GM21367 (cell line): Measurements from ENCODE around the gene GNA12.
"Not testable (repeated sequence)": the region's sequence is repeated elsewhere in the genome, so short reads cannot be mapped to it uniquely, and the experiment has no call there.

Experiments used
- ATAC-seq: cut with Tn5 transposase; IDR thresholded peaks from one replicate; pipeline ENCODE4 v1.9.1; 2021; ENCODE audit not compliant: unreplicated experiment

The GNA12 gene

DNA sequence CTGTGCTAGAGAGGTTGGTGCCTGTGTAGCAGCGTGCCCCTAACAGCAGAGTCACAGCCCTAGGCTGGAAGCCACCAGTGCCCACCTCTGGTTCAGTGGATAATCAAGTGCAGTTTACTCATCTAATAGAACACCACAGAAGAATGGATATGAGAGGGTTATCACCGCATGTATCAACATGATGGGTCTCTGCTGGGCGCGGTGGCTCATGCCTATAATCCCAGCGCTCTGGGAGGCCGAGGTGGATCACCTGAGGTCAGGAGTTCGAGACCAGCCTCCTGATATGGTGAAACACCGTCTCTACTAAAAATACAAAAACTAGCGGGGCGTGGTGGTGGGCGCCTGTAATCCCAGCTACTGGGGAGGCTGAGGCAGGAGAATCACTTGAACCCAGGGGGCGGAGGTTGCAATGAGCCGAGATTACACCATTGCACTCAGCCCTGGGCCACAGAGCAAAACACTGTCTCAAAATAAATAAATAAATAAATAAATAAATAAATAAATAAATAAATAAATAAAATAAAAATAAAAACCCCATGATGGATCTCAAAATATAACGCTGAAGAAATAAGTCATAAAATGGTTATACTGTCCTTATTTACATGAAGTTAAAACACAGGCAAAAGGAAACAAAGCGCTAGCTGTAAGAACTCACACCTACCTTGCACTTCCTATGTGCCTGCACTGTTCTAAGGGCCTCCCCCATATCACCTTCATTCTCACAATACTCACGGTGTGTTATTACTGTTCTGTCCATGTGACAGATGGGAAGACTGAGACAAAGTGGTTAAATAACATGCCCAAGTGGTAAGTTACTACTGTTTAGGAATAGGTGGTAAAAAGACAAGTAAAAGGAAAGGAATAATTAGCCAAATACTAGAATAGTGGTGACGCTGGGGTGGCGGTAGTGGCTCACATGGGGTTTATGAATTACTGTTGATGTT, 85.2 kb downstream of the GNA12 start:
- no peak for ATAC-seq

DNA sequence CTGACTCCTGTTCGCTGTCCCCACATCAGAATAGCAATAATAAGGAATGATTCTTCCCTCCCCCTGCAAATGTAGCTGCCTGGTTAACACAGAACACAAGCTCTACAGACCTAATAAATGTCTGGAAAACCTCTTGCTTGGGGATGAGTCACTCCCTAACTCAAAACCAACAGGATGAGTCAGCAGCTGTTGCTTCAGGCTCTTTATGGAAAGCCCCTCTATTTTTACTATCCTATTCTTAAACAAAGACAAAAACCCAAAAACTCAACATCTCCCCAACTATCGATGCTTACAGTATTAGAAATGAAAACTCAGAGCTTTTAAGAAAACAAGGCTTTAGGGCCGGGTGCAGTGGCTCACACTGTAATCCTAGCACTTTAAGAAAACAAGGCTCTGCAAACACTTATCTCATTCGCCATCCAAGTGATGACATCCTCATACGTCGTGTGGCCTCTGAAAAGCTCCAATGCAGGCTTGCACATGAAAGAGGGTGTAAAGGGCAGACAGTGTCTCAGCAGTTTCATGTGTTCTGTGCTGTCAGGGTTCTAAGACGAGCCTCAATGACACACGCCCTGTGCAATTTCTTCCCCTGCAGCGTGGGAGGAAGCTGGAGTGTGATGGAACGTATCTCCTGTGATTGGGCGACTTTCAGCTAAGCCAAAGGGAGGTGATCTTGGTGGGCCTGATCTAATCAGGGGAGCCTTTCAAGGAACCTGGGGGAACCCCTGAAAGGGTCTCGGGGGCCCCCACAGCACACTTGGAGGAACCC, 86.0 kb downstream of the GNA12 start:
- peak; percentile 67 for ATAC-seq

DNA sequence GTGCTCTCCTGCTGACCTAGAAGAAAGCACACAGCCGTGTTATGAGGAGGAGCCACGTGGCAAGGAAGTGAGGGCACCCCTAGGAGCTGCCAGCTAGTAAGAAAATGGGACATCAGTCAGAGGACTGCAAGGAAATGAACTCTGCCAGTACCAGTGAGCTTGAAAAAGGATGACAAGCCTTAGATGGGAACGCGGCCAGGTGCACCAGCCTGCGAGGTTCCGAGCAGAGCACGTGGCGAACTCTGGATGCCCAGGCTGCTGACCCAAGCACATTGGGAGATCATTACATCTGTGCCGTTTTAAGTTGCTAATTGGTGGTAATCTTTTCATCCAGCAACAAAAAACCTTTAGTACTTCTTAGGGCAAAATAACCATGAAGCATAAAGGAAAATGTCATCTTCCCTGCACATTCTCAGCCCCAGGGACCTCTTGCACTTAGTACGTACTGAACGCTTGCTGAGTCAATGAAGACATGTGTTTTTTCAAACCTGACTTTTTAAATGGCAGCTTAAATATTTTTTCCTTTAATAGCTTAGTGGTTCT, 86.7 kb downstream of the GNA12 start:
- no peak for ATAC-seq

DNA sequence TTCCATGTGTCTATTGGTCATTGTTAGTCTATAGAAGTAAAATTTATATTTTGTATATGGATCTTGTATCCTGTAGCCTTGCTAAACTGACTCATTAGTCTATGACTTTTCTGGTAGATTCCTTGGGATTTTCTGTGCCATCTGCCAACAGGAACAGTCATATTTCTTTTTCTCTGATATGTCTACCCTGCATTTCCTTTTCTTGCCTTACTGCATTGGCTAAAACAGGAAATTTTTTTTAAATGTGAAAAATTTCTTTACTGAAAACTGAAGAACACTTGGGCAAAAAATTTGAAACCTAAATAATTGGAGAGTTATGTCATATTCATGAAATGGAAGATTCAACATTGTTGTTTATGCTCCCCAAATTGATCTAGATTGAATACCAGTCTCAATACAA, 88.6 kb downstream of the GNA12 start:
- no peak for ATAC-seq

DNA sequence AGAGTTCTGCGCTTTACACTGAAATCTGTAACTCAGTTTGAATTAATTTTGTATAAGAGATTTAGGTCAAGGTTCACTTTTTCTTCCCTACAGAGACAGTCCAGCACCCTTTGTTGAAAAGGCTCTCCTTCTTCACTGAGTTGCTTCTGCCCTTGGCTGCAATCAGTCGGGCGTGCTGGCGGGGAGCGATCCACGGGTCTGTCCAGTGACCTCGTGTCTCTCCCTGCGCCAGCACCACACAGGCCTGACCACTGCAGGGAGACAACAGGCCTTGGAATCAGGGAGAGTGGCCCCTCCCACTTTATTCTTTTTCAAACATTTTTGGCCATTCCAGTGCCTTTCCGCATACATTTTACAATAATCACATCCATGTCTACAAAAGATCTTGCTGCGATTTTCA, 89.2 kb downstream of the GNA12 start:
- ATAC-seq, result no peak

DNA sequence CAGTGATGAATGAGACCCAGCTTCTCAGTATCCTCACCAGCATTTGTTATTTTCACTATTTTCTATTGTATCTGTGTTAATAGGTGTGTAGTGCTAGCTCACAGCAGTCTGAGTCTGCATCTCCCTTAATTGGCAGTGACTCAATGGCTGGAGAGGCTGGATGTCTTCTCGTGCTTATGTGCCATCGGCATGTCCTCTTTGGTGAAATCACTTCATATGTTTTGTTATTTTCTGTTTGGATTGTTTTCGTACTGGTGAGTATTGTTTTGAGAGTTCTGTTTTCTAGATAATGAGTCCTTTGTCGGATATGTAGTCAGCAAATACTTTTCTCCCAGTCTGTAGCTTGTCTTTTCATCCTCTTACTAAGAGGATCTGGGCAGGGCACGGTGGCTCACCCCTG, 90.0 kb downstream of the GNA12 start:
- ATAC-seq, result no peak

DNA sequence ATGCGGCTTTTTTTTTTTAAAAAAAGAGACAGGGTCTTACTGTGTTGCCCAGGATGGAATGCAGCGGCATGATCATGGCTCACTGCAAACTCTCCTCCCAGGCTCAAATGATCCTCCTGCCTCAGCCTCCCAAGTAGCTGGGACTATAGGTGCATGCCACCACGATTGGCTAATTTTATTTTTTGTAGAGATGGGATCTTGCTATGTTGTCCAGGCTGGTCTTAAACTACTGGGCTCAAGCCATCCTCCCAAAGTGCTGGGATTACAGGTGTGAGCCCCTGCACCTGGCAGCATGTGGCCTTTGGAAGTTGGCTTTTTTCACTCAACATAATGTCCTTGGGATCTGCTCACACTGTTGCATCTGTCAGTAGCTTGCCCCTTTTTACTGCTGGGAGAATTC, 91.0 kb downstream of the GNA12 start:
- ATAC-seq, result no peak

DNA sequence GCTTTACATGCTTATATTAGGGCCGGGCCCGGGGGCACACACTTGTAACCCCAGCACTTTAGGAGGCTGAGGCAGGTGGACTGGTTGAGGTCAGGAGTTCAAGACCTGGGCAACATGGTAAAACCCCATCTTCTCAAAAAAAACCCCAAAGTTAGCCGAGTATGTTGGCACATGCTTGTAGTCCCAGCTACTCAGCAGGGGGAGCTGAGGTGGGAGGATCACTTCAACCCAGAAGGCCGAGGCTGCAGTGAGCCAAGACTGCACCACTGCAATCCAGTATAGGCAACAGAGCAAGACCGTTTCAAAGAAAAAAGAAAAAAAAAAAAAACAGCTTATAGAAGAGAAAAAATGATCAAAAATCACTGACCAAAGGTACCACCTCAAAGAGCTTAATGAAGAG, 93.0 kb downstream of the GNA12 start:
- ATAC-seq, result no peak

DNA sequence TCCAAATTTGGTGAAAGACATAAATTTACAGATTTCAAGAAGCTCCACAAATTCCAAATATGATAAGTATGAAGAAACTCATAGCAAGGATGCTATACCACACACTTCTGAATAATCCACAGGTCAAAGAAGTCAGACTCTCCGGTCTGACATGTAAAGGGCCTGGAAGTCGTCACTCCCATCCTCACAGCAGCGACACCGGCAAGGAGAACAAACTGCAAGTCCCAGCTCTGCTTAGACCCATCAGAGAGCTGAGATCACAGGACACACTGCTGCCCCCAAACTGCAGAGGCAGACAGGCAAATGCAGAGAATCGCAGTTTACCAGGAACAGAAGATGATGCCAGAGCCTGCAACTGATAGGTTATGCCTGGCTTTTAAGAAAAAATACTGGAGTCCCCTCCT, 94.1 kb downstream of the GNA12 start:
- ATAC-seq, result no peak

DNA sequence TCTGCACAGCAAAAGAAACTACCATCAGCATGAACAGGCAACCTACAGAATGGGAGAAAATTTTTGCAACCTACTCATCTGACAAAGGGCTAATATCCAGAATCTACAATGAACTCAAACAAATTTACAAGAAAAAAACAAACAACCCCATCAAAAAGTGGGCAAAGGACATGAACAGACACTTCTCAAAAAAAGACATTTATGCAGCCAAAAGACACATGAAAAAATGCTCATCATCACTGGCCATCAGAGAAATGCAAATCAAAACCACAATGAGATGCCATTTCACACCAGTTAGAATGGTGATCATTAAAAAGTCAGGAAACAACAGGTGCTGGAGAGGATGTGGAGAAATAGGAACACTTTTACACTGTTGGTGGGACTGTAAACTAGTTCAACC, 95.4 kb downstream of the GNA12 start:
- ATAC-seq, result not testable (repeated sequence)

DNA sequence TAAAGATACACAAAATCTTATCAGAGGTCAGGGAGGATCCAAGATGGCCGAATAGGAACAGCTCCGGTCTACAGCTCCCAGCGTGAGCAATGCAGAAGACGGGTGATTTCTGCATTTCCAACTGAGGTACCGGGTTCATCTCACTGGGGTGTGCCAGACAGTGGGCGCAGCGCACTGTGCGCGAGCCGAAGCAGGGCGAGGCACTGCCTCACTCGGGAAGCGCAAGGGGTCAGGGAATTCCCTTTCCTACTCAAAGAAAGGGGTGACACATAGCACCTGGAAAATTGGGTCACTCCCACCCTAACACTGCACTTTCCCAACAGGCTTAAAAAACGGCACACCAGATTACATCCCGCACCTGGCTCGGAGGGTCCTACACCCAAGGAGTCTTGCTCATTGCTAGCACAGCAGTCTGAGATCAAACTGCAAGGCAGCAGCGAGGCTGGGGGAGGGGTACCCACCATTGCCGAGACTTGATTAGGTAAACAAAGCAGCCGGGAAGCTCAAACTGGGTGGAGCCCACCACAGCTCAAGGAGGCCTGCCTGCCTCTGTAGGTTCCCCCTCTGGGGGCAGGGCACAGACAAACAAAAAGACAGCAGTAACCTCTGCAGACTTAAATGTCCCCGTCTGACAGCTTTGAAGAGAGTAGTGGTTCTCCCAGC, 100.5 kb downstream of the GNA12 start:
- ATAC-seq, result not testable (repeated sequence)

DNA sequence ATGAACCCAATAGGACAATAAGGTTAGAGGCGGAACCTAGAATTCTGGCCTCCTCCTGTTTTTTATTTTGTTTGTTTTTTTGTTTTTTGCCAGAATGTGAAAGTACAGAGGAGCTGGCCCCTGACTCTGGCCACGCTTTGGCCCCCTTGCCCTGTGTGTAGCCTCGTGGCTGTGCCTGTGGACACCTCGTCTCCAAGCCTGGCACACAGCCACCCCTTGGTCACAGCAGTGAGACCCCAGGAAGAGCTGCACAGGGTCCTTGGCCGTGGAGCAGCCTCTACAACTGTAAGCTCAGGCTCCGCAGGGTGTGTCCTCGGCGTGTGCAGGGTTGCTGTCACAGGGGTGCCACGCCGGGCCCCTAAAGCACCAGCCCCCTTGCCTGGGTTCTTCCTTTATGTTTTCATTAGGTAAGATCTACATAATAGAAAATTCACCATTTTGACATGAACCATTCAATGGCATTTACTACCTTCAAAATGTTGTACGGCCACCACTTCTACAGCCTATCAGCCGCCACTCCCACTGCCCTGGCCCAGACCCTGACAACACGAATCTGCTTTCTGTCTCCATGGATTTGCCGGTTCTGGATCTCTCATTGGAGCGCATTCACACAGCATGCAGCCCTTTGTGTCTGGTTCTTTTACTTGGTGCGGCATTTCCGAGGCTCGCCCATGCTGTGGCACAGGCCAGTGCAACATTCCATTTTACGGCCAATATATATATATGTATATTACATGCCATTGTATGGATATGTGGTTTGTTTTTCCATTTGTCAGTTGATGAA, 105.2 kb downstream of the GNA12 start:
- no peak for ATAC-seq

DNA sequence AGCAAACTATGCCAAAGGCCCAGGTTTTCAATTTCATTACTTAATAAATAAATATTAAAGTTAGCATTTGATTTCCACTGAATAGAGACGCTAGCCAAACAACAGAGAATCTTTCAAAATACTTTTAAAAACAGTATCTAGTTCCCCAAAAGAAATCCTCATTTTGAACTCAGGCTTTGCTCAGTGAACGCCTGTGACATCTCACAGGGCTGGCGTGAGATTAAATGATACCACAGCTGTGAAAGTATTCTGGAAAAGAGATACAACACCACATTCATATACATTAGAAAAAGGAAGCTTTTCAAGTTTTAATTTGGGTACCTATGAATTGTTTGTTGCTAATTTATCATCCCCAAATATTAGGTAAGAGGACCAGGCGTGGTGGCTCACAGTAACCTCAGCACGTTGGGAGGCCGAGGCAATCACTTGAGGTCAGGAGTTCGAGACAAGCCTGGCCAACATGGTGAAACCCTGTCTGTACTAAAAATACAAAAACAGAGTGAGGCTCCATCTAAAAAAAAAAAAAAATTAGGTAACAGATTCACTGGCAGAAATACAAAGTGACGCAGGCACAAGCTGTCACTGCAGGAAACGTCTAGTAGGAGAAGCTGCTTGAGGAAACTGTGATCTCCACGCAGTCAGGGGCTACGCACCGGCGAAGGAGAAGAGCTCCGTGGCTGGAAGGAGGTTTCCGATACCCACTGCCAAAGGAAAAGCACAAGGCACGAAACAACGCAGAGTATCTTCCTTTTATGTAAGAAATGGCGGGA, 106.2 kb downstream of the GNA12 start:
- no peak for ATAC-seq

DNA sequence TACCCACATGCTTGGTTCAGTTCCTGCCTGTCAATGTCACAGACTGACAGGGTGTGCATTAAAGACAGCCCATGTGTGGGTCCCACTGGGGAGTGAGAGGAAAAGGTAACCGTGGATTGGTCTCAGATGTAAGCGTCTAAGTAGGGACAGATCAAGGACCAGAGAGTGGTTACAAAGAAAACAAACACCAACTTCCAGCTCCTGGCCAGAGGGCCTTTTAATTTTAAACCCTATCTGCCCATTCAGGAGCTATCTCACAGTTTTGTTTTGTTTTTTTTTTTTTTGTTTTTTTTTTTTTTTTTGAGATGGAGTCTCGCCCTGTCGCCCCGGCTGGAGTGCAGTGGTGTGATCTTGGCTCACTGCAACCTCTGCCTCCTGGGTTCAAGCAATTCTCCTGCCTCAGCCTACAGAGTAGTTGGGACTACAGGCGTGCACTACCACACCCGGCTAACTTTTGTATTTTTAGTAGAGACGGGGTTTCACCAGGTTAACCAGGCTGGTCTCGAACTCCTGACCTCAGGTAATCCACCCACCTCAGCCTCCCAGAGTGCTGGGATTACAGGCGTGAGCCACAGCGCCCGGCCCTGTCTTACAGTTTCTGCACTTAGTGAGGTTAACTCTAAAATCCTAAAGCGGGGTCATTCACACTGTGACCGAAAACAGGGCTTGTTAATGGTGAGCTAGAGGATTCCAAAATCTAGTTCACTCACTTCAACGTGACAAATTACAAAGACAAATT, 106.9 kb downstream of the GNA12 start:
- not testable (repeated sequence) for ATAC-seq

DNA sequence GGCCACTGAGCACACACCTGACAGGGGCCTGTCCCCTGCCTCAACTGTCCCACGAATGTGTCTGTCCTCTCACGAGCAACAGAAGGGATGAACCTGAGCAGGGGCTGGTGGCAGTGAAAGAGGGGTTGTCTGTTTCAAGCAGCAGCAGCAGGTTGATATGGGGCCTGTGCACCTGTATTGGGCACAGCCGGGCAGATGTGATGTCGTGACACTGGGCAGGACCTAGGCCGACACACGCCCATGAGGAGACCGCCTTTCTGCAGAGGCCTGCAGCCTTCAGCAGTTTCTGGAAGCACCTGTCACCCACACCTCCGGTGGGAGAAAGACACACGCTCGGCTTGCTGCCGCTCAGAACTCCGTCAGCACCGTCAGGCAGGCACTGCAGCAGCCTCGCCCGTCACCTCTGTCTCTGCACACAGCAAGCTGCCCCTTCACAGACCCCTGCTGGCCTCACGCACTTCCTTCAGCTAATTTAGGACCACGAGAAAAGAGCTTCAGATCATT, 107.6 kb downstream of the GNA12 start:
- ATAC-seq, result no peak

DNA sequence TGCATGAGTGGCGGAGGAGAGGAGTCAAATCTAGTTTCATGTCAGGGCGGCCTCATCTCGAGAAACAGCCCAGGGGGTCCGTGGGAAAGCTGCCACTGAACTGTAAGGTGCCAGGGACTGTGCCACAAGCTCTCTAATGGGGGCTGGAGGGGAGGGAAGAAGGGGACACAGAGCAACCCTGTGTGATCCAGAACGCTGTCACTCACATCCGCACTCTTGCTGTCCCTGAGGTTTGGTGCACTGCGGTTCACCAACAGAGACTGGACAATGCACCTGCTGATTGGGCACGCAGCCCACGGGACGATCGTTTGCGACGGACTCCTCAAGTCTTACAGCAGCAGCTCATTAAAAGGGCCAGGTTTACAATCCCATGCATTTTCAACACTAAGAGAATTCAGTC, 108.4 kb downstream of the GNA12 start:
- no peak for ATAC-seq

DNA sequence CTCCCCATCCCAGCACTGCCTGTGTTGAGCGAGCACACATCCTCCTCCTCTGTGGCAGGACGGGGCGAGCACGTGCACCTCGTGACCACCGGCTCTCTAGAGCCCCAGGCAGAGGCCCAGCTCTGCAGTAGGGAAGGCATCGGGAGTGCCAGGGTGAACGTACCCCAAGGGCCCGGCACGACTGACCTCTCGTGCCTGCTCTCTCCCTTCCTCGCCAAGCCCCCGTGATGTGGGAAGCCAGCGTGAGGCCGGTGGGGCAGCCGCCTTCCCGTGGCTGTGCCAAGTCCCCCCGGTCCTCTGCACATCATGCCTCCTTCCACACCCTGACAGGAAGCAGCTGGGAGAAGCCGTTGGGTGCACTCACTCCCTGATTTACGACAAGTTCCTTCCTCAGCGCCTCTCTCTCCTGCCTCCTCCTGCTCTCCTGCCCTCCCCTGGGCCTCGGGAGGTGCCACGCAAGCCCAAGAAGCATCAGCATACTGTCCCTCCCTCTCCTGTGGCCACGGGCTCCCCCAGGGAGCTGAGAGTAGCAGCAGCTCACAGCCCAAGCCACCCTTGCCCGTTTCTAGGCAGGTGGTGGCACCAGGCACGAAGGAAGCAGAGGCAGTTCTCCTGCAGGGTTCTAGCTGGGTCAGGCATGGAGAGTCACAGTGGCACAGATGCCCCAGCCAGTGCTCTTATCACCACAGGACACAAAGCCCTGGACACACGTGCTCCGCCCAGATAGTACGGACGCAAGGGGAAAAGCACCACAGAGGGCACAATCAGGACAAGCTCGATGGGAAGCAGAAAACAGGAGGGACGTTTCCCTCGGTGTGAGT, 109.1 kb downstream of the GNA12 start:
- ATAC-seq, result no peak

DNA sequence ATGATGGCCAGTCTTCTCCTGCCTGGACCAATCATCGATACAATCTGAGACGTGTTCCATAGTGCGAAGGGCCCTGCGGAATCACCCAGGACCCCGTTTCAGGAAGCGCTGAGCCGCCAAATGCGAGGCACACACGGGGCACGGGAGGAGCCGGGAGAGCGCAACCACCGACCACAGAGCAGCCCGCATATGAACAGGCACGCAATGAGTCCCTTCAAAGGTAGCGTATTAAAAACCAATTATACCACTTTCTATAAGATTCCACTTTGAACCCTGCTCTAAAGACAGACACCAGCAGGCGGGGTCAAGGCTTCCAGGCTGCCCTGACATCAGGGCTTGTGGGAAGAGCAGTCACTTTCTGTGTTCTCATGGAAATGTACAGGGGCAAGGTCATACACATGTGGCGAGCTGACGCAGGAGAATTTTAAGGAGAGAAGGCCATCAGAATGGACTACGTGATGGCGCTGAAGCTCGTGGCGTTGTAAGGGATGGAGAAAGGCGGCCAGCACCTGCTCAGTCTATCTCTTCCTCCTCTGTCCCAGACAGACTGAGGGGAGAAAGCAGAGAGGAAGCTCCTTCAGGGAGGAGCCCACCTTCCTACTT, 109.9 kb downstream of the GNA12 start:
- no peak for ATAC-seq
